ENCODE measurements around the gene MROH2A.

- no peak for TF ChIP-seq EP300 (IDR thresholded peaks at IDR 0.05; ENCODE audit: borderline replicate concordance)
- TF ChIP-seq TAF1 (IDR thresholded peaks at IDR 0.05; ENCODE audit: low read depth) = no peak
- TF ChIP-seq CEBPB (IDR thresholded peaks at IDR 0.05) = no peak
- TF ChIP-seq EGR1 (IDR thresholded peaks at IDR 0.05) = no peak
- TF ChIP-seq, protein P1, sequence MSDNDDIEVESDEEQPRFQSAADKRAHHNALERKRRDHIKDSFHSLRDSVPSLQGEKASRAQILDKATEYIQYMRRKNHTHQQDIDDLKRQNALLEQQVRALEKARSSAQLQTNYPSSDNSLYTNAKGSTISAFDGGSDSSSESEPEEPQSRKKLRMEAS (IDR thresholded peaks at IDR 0.05) = no peak
- no peak for TF ChIP-seq NFIC (IDR thresholded peaks at IDR 0.05)
- TF ChIP-seq RAD21 (IDR thresholded peaks at IDR 0.05; ENCODE audit: low read depth) = no peak
- TF ChIP-seq, protein P2, sequence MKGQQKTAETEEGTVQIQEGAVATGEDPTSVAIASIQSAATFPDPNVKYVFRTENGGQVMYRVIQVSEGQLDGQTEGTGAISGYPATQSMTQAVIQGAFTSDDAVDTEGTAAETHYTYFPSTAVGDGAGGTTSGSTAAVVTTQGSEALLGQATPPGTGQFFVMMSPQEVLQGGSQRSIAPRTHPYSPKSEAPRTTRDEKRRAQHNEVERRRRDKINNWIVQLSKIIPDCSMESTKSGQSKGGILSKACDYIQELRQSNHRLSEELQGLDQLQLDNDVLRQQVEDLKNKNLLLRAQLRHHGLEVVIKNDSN (IDR thresholded peaks at IDR 0.05) = no peak
- no peak for TF ChIP-seq REST (IDR thresholded peaks at IDR 0.05; ENCODE audit: low read depth)
Measured at GRCh38 chr2:233831861-233832260, 53.7 kb downstream of the MROH2A start.

All from Ishikawa (cell line).